HG03095 (cell line): ENCODE results near the gene USH2A.
"Not testable (repeated sequence)": the region's sequence is repeated elsewhere in the genome, so short reads cannot be mapped to it uniquely, and the experiment has no call there.

Experiments
- ATAC-seq: cut with Tn5 transposase; IDR thresholded peaks from one replicate; pipeline ENCODE4 v1.9.1; 2021; ENCODE audit warnings: moderate library complexity; ENCODE audit not compliant: unreplicated experiment

Gene USH2A

DNA sequence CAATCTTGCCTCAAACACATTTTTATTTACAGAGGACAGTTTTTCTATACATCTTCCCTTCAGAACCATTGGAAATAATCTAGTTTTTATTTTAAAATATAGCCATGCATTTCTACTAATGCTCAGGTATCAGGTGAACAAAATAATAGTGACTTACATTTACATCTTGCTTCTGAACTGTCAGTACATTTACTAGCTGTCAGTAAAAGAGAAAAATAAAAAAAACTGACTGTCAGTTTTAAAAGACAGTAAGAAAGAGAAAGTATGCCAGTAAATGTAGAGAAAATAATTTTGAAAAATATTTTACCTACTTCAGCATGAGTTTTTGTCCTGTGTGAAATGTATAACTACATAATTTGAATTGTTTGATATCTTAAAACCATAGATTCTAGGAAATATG lies 33.5 kb downstream of the USH2A start:
- no peak for ATAC-seq

DNA sequence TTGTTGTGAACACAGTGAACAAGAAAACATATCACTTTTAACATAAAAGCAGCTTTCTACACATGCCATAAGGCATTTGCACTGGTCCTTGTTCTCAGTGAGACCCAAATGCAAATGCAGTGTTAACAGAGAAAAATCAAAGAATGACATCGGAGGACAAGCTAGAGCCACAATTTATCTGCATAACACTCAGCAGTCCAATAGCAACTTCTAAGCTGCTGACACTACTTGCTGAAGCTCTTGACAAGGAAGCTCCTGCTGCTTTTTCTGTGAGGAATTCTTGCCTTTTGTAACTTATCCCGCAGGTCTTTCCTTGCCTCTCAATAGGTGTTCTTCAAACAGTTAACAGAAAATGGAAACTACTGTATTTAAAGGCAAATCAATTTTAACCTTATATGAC lies 34.7 kb downstream of the USH2A start:
- ATAC-seq: no peak

DNA sequence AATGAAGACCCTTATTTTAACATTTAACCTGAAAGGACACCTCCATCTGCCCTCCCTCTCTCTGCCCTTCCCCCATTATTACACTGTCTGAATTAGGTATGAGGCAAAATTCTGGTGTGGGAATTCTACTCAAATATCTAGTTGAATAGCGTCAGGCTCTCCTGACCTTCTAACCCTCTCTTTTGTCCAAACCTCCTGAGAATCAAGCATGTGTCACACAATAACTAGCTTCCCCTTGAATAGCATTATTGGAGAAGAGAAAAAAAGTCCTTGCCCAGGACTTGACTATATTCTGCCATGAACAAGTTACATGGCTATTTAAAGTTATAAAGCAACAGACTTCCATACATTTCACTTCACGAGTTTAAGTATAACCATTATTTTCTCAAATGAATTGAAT lies 35.5 kb downstream of the USH2A start:
- ATAC-seq: no peak

DNA sequence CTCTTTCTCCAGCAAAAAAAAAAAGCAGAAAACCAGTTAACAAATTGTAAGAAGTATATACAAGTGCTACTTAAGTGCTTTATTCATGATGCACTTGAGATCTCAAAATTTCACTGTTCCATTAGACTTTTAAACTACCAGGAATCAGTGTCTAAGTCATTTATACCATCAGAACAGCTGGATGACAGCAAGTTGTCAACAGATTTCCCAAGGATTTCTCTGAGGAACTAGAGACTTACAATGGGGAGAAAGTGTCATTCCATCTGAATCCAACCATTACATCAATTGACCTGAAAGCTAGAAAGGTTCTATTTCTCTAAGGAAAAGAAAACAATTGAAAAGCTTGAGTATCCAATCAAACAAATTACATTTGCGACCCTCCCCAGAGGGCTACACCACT lies 43.8 kb downstream of the USH2A start:
- ATAC-seq: no peak

DNA sequence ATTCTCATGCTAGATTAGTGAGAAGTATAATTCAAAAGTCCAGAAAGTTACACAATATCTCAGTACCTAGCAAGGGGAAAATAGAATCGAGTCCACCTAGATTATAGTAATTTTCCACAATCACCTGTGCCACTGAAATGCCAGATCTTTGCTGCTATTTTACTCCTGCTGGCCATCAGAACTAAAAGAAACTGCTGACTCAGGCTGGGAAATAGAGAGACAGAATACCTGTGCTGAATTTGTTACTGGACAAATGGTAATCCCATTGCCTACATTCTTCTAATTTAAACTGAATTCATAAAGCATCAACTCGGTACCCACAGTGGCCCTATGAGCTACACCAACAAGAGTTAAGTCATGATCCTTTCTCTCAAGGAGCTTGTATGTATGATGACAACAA lies 55.0 kb downstream of the USH2A start:
- no peak for ATAC-seq

DNA sequence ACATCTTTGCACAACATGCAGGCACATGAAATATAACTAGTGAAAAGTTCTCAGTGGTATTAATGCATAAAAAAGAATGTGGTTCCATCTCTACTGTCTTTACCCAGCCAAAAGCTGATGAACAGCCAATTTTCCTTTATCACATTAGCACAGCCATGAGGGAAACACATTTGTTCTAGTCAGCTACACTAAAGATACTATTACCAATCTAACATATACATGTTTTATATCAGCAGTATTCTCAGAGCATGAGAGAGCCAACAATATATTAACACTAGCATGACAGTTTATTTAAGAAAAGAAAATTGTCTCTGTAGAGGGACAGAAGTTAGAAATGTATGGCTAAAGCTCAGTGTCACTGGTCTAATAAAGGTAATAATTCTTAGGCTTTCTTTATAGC lies 56.3 kb downstream of the USH2A start:
- no peak for ATAC-seq

DNA sequence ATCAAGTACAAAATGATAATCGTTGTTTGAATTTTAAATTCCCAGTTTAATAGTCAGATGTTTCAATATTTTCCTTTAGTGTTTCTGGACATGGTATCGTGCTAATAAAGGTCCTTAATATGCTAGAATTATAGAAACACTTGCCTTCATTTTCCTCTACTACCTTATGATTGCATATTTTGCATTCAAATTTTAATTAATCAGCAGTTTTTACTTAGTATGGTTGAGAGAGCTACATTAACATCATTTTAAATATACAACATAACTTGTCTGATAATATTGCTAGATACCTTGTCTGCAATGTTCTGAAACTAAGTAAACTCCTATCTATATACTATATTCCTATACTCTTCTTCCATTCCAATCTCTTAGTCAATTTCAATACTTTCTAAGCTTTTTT lies 66.3 kb downstream of the USH2A start:
- ATAC-seq: no peak

DNA sequence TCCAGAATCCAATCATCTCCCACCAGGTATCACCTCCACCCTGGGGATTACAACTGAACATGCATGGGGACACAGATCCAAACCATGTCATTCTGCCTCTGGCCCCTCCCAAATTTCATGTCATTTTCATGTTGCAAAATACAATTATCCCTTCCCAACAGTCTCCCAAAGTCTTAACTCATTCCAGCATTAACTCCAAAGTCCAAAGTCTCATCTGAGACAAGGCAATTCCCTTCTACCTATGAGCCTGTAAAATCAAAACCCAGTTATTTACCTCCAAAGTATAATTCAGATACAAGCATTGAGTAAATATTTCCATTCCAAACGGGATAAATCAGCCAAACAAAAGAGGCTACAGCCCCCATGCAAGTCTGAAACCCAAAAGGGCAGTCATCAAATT lies 73.1 kb downstream of the USH2A start:
- ATAC-seq: no peak

DNA sequence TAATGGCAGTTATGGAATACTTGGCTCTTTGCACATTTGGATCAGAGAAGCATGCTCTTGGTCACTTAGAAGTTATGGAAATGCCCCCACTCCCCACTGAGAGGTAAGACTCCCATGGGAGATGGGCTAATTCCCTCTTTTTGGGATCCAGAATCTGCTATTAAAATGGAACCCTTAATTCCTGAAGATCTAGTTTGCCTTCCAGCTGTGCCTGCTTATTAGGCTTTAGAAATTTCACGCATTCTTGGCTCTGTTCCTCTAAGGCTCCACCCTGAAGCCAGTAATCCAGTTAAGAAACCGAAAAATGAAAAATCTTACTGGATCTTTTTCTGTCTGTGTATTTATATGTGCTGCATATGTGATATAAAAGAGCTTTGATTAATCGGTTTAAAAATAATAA lies 76.7 kb downstream of the USH2A start:
- ATAC-seq: no peak

DNA sequence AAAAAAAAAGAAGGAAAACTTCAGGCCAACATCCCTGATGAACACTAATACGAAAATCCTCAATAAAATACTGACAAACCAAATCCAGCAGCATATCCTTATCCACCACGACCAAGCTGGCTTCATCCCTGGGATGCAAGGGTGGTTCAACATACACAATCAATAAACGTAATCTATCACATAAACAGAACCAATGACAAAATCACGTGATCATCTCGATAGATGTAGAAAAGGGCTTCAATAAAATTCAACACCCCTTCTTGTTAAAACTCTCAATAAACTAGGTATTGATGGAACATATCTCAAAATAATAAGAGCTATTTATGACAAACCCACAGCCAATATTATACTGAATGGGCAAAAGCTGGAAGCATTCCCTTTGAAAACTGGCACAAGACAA lies 82.7 kb downstream of the USH2A start:
- not testable (repeated sequence) for ATAC-seq

DNA sequence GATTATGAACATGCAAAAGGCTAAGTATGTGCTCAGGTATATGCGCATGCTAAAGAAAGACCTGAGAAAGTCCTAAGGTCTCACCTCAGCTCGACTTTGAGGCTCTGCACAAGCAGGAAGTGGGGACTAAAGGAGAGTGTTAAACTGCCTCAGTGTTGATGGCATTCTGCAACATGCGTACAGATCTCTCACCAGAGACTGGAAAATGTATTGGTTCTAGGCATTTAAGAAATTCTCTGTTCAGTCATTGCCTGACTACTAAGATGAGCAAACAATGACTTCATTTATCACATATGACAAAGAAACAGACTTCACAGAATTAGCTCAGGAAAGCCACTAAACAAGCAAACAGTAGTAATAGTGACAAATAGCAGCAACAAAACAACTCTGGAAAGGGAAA lies 90.8 kb downstream of the USH2A start:
- no peak for ATAC-seq

DNA sequence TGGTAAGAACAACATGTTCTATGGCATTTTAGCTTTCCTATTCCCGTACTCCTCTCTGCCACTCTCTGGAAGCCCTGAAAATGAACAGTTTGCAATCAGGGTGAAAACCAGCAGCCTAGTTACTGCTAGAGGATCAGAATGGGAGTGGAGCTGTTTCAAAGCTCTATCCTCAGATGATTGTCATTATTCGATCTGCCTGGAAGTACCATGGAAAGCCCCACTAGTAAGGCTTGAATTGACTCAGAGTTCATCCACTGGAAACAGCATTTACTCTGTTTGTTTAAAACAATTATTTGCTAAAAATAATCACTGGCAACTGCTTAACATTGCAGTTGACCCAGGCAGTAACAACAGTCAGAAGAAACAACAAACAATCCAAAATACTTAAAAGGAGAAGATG lies 91.2 kb downstream of the USH2A start:
- no peak for ATAC-seq

DNA sequence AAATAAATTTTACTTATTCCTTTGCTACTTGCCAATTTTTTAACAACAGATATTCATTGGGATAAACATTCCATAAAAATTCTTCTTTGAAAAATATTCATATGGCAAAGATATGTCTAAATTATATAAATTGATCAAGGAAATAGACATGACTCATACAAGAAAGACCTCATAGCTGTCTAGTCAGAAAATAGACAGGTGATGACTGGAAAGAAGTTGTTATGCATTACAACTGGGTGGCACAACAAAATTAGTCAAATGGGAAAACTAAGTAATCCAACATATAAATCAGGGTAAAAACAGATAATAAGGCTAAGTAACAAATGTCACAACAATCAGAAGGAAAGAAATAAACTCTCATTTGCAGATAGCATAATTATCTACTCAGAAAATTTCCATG lies 92.0 kb downstream of the USH2A start:
- ATAC-seq: no peak

DNA sequence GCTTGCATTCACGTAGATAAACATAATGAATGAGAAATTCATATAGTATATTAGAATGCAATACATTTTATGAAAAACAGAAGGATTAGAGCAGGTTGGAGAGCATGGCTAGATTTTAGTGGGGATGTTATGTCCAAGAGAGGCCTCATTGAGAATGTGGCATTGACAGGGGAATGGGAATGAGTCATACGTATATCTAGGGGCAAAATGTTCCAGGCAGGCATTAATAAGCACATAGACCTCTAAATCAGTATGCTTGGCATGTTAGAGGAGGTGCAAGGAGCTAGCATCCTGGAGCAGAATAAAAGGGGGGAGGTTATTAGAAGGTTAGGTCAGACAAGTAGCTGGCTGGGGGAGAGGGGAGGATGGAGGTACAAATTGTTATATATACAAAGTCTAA lies 93.0 kb downstream of the USH2A start:
- no peak for ATAC-seq

DNA sequence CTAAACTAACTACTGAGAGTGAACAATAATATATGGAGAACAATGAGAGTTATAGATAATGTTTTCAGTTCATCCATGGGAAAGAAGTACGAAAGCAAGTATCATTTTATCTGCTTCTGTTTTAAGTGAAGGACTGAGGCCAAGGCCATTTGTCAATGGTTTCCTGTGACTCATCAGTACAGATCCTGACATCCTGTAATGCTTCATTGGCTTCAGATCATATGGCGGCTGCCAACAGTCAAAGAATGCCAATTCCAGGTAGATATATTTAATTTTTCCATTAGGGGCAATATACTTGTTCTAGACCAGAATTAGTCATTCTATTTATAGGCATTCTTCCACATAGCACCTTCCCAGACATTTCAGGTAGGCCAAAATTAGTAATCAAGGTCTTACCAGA lies 97.3 kb downstream of the USH2A start:
- no peak for ATAC-seq

DNA sequence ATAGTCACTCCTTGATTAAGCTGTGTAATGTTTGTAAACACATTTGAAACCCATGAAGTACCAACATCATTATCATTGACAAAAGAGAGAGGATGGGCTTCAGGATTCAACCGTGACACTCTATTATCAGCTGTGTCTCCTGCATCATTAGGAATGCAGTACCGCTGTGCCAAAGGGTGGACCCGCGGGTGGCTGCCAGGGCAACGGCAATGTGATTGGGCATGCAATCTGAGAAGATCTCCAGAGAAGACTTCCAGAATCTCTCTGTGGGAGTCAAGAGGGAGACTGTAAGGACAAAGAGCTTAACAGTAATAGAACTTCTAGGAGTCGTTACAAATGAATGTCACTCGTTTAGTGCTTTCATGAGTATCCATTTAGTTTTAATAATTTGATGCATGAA lies 97.9 kb downstream of the USH2A start:
- no peak for ATAC-seq

DNA sequence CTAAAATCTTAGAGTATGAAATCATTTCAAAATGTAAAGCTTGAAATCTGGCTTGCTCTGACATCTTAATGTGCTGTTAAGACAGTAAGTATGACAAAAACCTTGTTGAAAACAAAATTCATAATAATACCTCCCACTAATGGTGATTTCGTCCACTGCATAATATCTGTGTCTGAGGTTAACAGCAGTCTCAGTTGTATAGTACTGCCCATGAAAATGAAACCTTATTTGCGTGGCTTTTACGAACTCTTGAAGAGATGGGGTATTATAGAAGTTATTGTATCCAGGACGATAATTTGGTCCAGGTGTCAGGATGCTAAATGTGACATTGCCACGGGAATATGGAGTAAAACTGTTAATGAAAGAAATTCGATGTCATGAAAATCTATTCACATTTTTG lies 99.9 kb downstream of the USH2A start:
- ATAC-seq: no peak

DNA sequence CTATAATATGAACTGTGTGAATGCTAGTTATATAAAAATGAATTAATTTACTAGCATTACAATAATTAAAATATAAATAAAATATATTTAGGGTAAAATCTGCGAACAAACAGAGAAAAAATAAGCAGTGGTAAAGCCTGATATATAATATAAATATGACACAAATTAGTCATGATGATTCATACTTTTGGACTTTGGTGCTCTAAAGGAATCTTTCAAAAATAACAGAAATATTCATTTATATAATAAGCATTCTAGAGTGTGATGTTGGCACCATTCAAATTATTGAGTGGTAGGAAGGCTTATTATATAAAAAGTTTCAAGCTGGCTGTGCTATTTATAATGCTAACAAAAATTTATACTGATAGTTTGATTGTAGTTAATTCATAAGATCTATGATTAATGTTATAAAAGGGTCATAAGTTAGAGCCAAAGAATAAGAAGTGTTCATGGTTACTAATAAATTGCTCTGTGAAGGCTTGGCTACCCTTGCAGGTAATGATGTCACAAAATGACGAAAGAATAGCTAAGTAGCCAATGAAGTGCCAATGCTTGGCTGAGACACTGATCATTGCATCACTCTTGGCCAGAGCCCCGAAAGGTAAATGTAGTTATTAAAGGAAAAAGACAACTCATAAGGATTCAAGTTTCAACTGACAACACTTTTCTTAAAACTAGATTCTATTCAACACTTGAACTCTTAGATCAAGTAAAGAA lies 108.7 kb downstream of the USH2A start:
- no peak for ATAC-seq

DNA sequence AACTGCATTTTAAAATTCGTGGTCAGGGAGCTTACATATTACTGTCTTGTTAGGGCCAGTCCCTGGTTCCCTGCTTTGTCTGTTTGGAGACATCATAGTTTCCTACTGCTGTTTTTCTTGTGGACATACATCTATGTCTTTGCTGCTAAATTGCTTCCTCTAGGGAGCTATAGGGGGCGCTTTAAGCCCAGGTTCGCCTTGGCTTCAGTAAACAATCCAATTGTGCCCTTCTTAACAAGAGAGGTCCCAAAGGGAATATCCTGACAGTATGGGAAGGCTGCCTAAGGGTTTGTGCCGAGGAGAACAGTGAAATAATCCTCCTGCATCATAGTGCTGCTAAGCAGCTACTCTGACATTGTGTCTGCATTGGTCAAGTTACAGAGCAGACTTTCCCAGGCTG lies 112.5 kb downstream of the USH2A start:
- no peak for ATAC-seq

DNA sequence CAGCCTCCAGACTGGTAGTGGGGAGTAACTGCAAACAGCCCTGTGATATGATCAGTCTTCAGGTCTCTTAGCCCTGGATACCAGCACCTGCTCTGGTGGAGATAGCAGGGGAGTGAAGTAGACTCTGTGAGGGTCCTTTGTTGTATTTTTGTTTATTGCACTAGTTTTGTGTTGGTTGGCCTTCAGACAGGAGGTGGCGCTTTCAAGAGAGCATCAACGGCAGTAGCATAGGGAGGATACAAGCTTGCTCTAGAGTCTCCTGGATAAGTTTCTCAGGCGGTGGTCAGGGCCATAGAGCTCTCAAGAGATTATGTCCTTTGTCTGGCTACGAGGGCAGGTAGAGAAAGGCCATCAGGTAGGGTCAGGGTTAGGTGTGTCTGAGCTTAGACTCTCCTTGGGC lies 116.4 kb downstream of the USH2A start:
- ATAC-seq: no peak

DNA sequence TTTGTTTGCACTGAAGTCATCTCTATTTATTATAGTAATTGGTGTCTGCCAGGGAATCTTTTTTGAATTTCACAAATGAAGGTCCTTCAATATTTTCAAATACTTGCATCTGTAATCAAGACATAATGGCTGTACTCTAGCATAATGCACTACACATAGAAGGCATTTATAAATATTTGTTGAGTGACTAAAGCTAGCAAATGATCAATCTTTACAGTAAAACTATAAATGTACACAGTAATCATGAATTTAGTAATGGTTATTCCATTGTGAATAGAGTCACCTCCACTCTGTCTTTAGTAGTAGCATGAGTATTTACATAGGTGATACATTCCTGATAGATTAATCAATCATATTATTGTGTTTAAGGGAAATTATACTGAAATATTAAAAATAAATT lies 119.6 kb downstream of the USH2A start:
- no peak for ATAC-seq

DNA sequence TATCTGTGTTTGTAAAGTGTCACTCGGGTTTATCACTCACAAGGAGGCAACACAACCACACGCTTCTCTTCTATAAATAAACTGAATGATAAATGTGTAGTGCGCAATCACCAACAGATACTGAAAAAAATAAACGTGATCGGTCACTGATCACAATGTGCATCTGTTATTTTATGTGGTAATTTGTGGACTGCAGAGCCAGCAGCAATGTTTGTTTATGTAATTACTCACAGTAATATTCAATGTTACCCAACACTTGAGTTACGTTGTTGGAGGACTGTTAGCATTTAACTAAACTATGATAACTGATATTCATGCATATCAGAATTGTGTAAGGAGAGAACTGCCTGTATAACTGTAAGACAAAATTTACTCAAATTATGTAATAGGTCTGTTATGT lies 129.6 kb downstream of the USH2A start:
- ATAC-seq: no peak

DNA sequence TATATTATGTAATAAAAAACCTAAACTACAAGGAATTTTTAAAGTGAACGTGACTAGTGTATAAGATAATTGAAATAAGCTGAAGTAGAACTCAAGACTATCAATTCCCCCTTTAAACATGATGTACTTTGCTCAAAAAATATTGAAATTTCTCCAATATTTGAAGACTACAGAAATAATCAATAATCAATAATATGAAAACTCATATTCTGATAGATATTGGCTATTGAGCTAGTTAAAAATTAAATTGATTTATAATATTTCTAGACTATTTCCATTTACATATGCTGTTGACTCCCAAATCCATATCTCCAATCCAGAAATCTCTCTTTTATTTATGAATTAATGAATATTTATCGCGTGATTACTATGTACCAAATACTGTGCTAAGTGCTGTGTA lies 133.2 kb downstream of the USH2A start:
- ATAC-seq: no peak

DNA sequence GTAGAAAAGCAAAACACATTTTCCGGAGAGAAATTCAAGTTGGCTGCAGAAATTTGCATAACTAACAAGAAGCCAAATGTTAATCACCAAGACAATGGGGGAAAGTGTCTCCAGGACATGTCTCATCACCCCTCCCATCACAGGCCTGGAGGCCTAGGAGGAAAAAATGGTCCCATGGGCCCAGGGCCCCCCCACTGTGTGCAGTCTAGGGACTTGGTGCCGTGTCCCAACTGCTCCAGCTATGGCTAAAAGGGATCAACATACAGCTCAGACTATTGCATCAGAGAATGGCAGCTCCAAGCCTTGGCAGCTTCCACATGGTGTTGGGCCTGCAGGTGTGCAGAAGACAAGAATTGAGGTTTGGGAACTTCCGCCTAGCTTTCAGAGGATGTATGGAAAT lies 138.2 kb downstream of the USH2A start:
- ATAC-seq: no peak
